Measurements from ENCODE around the gene CUL9.

Gene CUL9

GRCh38 chr6:43216200-43216599 is 34.2 kb downstream of the CUL9 start:
- Histone ChIP-seq H3K27me3 (ENCODE audit: insufficient read depth, low read length) (no peaks in the 10 kb centered on the region), H3K36me3 (ENCODE audit: insufficient read depth, low read length) (peaks cover 16% of the 10 kb centered on the region; the same call in 1 of the 2 replicates), H3K4me2 (ENCODE audit: low read length) (no peak overlapping the region)

GRCh38 chr6:43217351-43217750 is 35.4 kb downstream of the CUL9 start:
- Histone ChIP-seq H3K36me3 (ENCODE audit: insufficient read depth, low read length) (peaks cover 23% of the 10 kb centered on the region; the same call in 1 of the 2 replicates), H3F3A (ENCODE audit: insufficient read depth, low read length) (no peaks in the 10 kb centered on the region)

More at GRCh38 chr6:43216200-43216599, 34.2 kb downstream of the CUL9 start:
- H3K79me2 ChIP-seq (ENCODE audit: insufficient read depth, low read length), result no peaks in the 10 kb centered on the region
- H4K20me1 ChIP-seq (ENCODE audit: insufficient read depth, low read length), result no peaks in the 10 kb centered on the region
- H3K9ac ChIP-seq (ENCODE audit: low read length), result no peak overlapping the region
- H3K9me2 ChIP-seq (ENCODE audit: low read depth, low read length), result no peaks in the 10 kb centered on the region
- H3K4me3 ChIP-seq (ENCODE audit: low read depth, low read length, poor library complexity, severe bottlenecking), result no peak overlapping the region
- H2AFZ ChIP-seq (ENCODE audit: low read length), result no peak overlapping the region
- H3K27ac ChIP-seq (ENCODE audit: low read depth, low read length, poor library complexity, severe bottlenecking), result no peak overlapping the region
- no peaks in the 10 kb centered on the region for H3F3A ChIP-seq (ENCODE audit: insufficient read depth, low read length)
- TF ChIP-seq CTCF (IDR thresholded peaks at IDR 0.05; ENCODE audit: low read length), result no peak
- TF ChIP-seq EZH2 (IDR thresholded peaks at IDR 0.05; ENCODE audit: borderline replicate concordance, low read length), result no peak
- no peaks in the 10 kb centered on the region for H3K4me1 ChIP-seq (ENCODE audit: insufficient read depth, low read length, severe bottlenecking)
- H3K9me3 ChIP-seq (ENCODE audit: low read length), result no peaks in the 10 kb centered on the region

GRCh38 chr6:43219119-43219518 is 37.1 kb downstream of the CUL9 start:
- no peak overlapping the region for H3K9ac ChIP-seq (ENCODE audit: low read length)
- H3K27ac ChIP-seq (ENCODE audit: low read depth, low read length, poor library complexity, severe bottlenecking), result no peak overlapping the region
- TF ChIP-seq EZH2 (IDR thresholded peaks at IDR 0.05; ENCODE audit: borderline replicate concordance, low read length) (no peak), CTCF (IDR thresholded peaks at IDR 0.05; ENCODE audit: low read length) (no peak)
- H2AFZ ChIP-seq (ENCODE audit: low read length), result no peak overlapping the region
- no peaks in the 10 kb centered on the region for H3K9me2 ChIP-seq (ENCODE audit: low read depth, low read length)
- H3K4me2 ChIP-seq (ENCODE audit: low read length), result no peak overlapping the region
- H3K4me1 ChIP-seq (ENCODE audit: insufficient read depth, low read length, severe bottlenecking), result peaks cover 11% of the 10 kb centered on the region
- no peaks in the 10 kb centered on the region for H3K9me3 ChIP-seq (ENCODE audit: low read length)
- H3K79me2 ChIP-seq (ENCODE audit: insufficient read depth, low read length), result no peaks in the 10 kb centered on the region
- no peaks in the 10 kb centered on the region for H4K20me1 ChIP-seq (ENCODE audit: insufficient read depth, low read length)
- H3K36me3 ChIP-seq (ENCODE audit: insufficient read depth, low read length), result peaks cover 41% of the 10 kb centered on the region; the same call in 1 of the 2 replicates
- H3K27me3 ChIP-seq (ENCODE audit: insufficient read depth, low read length), result no peaks in the 10 kb centered on the region
- no peaks in the 10 kb centered on the region for H3F3A ChIP-seq (ENCODE audit: insufficient read depth, low read length)
- H3K4me3 ChIP-seq (ENCODE audit: low read depth, low read length, poor library complexity, severe bottlenecking), result no peak overlapping the region

More at GRCh38 chr6:43217351-43217750, 35.4 kb downstream of the CUL9 start:
- no peak overlapping the region for H2AFZ ChIP-seq (ENCODE audit: low read length)
- H3K9me2 ChIP-seq (ENCODE audit: low read depth, low read length), result no peaks in the 10 kb centered on the region
- H3K27ac ChIP-seq (ENCODE audit: low read depth, low read length, poor library complexity, severe bottlenecking), result no peak overlapping the region
- H4K20me1 ChIP-seq (ENCODE audit: insufficient read depth, low read length), result no peaks in the 10 kb centered on the region
- H3K4me3 ChIP-seq (ENCODE audit: low read depth, low read length, poor library complexity, severe bottlenecking), result no peak overlapping the region
- TF ChIP-seq EZH2 (IDR thresholded peaks at IDR 0.05; ENCODE audit: borderline replicate concordance, low read length), result no peak
- no peak for TF ChIP-seq CTCF (IDR thresholded peaks at IDR 0.05; ENCODE audit: low read length)
- H3K27me3 ChIP-seq (ENCODE audit: insufficient read depth, low read length), result no peaks in the 10 kb centered on the region
- H3K79me2 ChIP-seq (ENCODE audit: insufficient read depth, low read length), result no peaks in the 10 kb centered on the region
- no peaks in the 10 kb centered on the region for H3K9me3 ChIP-seq (ENCODE audit: low read length)
- no peak overlapping the region for H3K9ac ChIP-seq (ENCODE audit: low read length)
- H3K4me2 ChIP-seq (ENCODE audit: low read length), result no peak overlapping the region
- H3K4me1 ChIP-seq (ENCODE audit: insufficient read depth, low read length, severe bottlenecking), result peaks cover under 1% of the 10 kb centered on the region
